HepG2 (cell line): Measurements from ENCODE around the gene TOX4. TPM values are rescaled to one million over a fixed set of nuclear protein-coding genes. Genes with fewer than 3 reads are reported as not detected.

Experiments
- BCL6 ChIP-seq: IDR thresholded peaks from 2 replicates; pipeline ENCODE4 v1.6.1; 2016; ENCODE audit warnings: missing genetic modification reagents, missing compliant biosample characterization
- ETV5 ChIP-seq: IDR thresholded peaks from 2 replicates; pipeline ENCODE4 v1.6.1; 2018; ENCODE audit warnings: missing biosample characterization, missing genetic modification reagents, inconsistent platforms, borderline replicate concordance
- HDAC2 ChIP-seq: sonication (generic); formaldehyde crosslinking; IDR thresholded peaks from 2 replicates; pipeline ENCODE4 v1.4.0; 2020; ENCODE audit warnings: missing genetic modification reagents
- IKZF5 ChIP-seq: IDR thresholded peaks from 2 replicates; pipeline ENCODE4 v1.6.1; 2018; ENCODE audit warnings: missing genetic modification reagents, mild to moderate bottlenecking, missing compliant biosample characterization
- JDP2 ChIP-seq: sonication (generic); formaldehyde crosslinking; IDR thresholded peaks from 2 replicates; pipeline ENCODE4 v1.8.1; 2022; ENCODE audit warnings: missing genetic modification reagents, borderline replicate concordance
- KDM5A ChIP-seq: fragments of 200-600 bp; sonication (generic); IDR thresholded peaks from 2 replicates; pipeline ENCODE4 v1.7.0; 2018; ENCODE audit warnings: antibody characterized with exemption, mild to moderate bottlenecking, low read length, borderline replicate concordance
- MYNN ChIP-seq: sonication (generic); formaldehyde crosslinking; IDR thresholded peaks from 2 replicates; pipeline ENCODE4 v1.4.0; 2020; ENCODE audit warnings: mild to moderate bottlenecking, low read depth, missing genetic modification reagents
- NFE2 ChIP-seq: sonication (generic); formaldehyde crosslinking; IDR thresholded peaks from 2 replicates; pipeline ENCODE4 v1.4.0; 2020; ENCODE audit warnings: missing genetic modification reagents
- SAP130 ChIP-seq: IDR thresholded peaks from 2 replicates; pipeline ENCODE4 v1.6.1; 2016; ENCODE audit warnings: low read depth
- SMYD3 ChIP-seq: sonication (generic); formaldehyde crosslinking; IDR thresholded peaks from 2 replicates; pipeline ENCODE4 v1.8.1; 2023; ENCODE audit warnings: mild to moderate bottlenecking, missing genetic modification reagents
- TBL1XR1 ChIP-seq: fragments of 150-350 bp; IDR thresholded peaks from 2 replicates; pipeline ENCODE4 v1.6.1; 2014; ENCODE audit warnings: borderline replicate concordance, low read length; ENCODE audit not compliant: partially characterized antibody
- TFDP2 ChIP-seq: sonication (generic); formaldehyde crosslinking; IDR thresholded peaks from 2 replicates; pipeline ENCODE4 v1.4.0; 2020; ENCODE audit warnings: missing genetic modification reagents
- TMF1 ChIP-seq: sonication (generic); formaldehyde crosslinking; IDR thresholded peaks from 2 replicates; pipeline ENCODE4 v1.8.1; 2022; ENCODE audit warnings: low read depth, missing genetic modification reagents
- ZFP91 ChIP-seq: sonication (generic); formaldehyde crosslinking; IDR thresholded peaks from 2 replicates; pipeline ENCODE4 v1.9.0; 2022; ENCODE audit warnings: missing genetic modification reagents, mild to moderate bottlenecking, borderline replicate concordance
- ZFY ChIP-seq: sonication (generic); formaldehyde crosslinking; IDR thresholded peaks from 2 replicates; pipeline ENCODE4 v1.4.0; 2020; ENCODE audit warnings: missing genetic modification reagents
- ZNF205 ChIP-seq: IDR thresholded peaks from 2 replicates; pipeline ENCODE4 v1.6.1; 2018; ENCODE audit warnings: missing biosample characterization, missing genetic modification reagents
- ZNF547 ChIP-seq: sonication (generic); formaldehyde crosslinking; IDR thresholded peaks from 2 replicates; pipeline ENCODE4 v1.5.1; 2020; ENCODE audit warnings: mild to moderate bottlenecking, missing genetic modification reagents
- ZNF597 ChIP-seq: sonication (generic); formaldehyde crosslinking; IDR thresholded peaks from 2 replicates; pipeline ENCODE4 v1.5.0; 2020; ENCODE audit warnings: missing genetic modification reagents
- ZNF614 ChIP-seq: IDR thresholded peaks from 2 replicates; pipeline ENCODE4 v1.6.1; 2018; ENCODE audit warnings: missing biosample characterization, missing genetic modification reagents, inconsistent platforms, borderline replicate concordance
- ZNF644 ChIP-seq: IDR thresholded peaks from 2 replicates; pipeline ENCODE4 v1.6.1; 2016; ENCODE audit warnings: low read depth
- ZNF678 ChIP-seq: sonication (generic); formaldehyde crosslinking; IDR thresholded peaks from 2 replicates; pipeline ENCODE4 v1.4.0; 2020; ENCODE audit warnings: mild to moderate bottlenecking, missing genetic modification reagents
- ZNF775 ChIP-seq: sonication (generic); formaldehyde crosslinking; IDR thresholded peaks from 2 replicates; pipeline ENCODE4 v1.4.0; 2020; ENCODE audit warnings: missing genetic modification reagents, mild to moderate bottlenecking, moderate library complexity, borderline replicate concordance
- ZSCAN12 ChIP-seq: sonication (generic); formaldehyde crosslinking; IDR thresholded peaks from 2 replicates; pipeline ENCODE4 v1.9.0; 2021; ENCODE audit warnings: mild to moderate bottlenecking, missing genetic modification reagents
- polyA plus RNA-seq, 8 experiments: library from polyadenylated mRNA; depleted of rRNA in 3 of 8; stranded (reverse) in 7 of 8; unstranded in 1 of 8; fragments of >200 nt; fragmentation: Illumina TruSeq in 4 of 8; extraction: Trizol in 4 of 8; gene quantifications; 2 replicates each; pipeline versions ENCODE4 v1.2.1 to v1.2.3, GENCODE V29; 2011 to 2016; ENCODE audit warnings: low read depth in 4 of 8, missing spikeins in 1 of 8, mixed read lengths in 1 of 8; ENCODE audit not compliant: insufficient read depth in 1 of 8
- total RNA-seq, 5 experiments: library from RNA; depleted of rRNA; stranded (reverse); fragments of >200 nt; fragmentation: Illumina TruSeq; extraction: Trizol; gene quantifications; 2 replicates each; pipeline ENCODE4 v1.2.3, GENCODE V29; 2016; ENCODE audit warnings: low read depth in 1 of 5
- TF ChIP-seq, protein P1 (sequence below): sonication (generic); formaldehyde crosslinking; conservative IDR thresholded peaks from 2 replicates; pipeline ENCODE4 v1.4.0; 2020; ENCODE audit warnings: missing genetic modification reagents

Gene TOX4
- total and polyA plus RNA-seq, 2 of the 13 experiments (the other 11 are each of a cell fraction or from before 2014, with no cell fraction given) = 71.8 to 163 TPM

- no peak for TF ChIP-seq ZFP91 (CRISPR knock-in tag)
- TF ChIP-seq, protein P1, sequence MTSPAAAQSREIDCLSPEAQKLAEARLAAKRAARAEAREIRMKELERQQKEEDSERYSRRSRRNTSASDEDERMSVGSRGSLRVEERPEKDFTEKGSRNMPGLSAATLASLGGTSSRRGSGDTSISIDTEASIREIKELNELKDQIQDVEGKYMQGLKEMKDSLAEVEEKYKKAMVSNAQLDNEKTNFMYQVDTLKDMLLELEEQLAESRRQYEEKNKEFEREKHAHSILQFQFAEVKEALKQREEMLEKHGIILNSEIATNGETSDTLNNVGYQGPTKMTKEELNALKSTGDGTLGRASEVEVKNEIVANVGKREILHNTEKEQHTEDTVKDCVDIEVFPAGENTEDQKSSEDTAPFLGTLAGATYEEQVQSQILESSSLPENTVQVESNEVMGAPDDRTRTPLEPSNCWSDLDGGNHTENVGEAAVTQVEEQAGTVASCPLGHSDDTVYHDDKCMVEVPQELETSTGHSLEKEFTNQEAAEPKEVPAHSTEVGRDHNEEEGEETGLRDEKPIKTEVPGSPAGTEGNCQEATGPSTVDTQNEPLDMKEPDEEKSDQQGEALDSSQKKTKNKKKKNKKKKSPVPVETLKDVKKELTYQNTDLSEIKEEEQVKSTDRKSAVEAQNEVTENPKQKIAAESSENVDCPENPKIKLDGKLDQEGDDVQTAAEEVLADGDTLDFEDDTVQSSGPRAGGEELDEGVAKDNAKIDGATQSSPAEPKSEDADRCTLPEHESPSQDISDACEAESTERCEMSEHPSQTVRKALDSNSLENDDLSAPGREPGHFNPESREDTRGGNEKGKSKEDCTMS (CRISPR knock-in tag) = no peak
- no peak for TF ChIP-seq ZNF678 (CRISPR knock-in tag)
- no peak for TF ChIP-seq ZNF614 (CRISPR knock-in tag)
- TF ChIP-seq ZNF775 (CRISPR knock-in tag) = no peak
- peak; percentile 51 for TF ChIP-seq SAP130 (CRISPR knock-in tag)
- TF ChIP-seq TMF1 = no peak
- TF ChIP-seq TBL1XR1 = no peak
- no peak for TF ChIP-seq ZNF547 (CRISPR knock-in tag)
- TF ChIP-seq NFE2 (CRISPR knock-in tag) = no peak
- TF ChIP-seq TFDP2 (CRISPR knock-in tag) = no peak
- TF ChIP-seq KDM5A = 0 out of 2 replicates have a peak, but pooled peaks have one; percentile 10
- no peak for TF ChIP-seq BCL6 (CRISPR knock-in tag)
- TF ChIP-seq ZNF644 = no peak
- peak; percentile 77 for TF ChIP-seq ZFY (CRISPR knock-in tag)
- no peak for TF ChIP-seq ZNF597 (CRISPR knock-in tag)
- TF ChIP-seq MYNN (CRISPR knock-in tag) = no peak
- TF ChIP-seq JDP2 (CRISPR knock-in tag) = no peak
- no peak for TF ChIP-seq SMYD3
- no peak for TF ChIP-seq ETV5
- 0 out of 2 replicates have a peak, but pooled peaks have one; percentile 44 for TF ChIP-seq ZNF205 (CRISPR knock-in tag)
- no peak for TF ChIP-seq HDAC2 (CRISPR knock-in tag)
- no peak; the same call in none of the 2 replicates for TF ChIP-seq IKZF5
- TF ChIP-seq ZSCAN12 (CRISPR knock-in tag) = no peak
These were observed 49.8 kb downstream of the TOX4 start (continued) for GRCh38 chr14:21526672-21527317.
